Left renal cortex interstitium (tissue), 4 donors: ENCODE measurements around the gene COL23A1. TPM values are rescaled to one million over a fixed set of nuclear protein-coding genes. Genes with fewer than 3 reads are reported as not detected.

Source experiments
- DNase-seq, 4 donors: peaks; one replicate each; pipeline ENCODE4 v3.0.0-alpha.2; 2013; ENCODE audit warnings: low read depth in 4 of 4, low spot score in 2 of 4, missing footprints in 1 of 4
- polyA plus RNA-seq, 4 donors: library from polyadenylated mRNA; unstranded; fragments of 120-200 nt; gene quantifications; one replicate each; pipeline ENCODE4 v1.2.1, GENCODE V29; 2013; ENCODE audit not compliant: insufficient read length in 4 of 4

The COL23A1 gene
- polyA plus RNA-seq, 4 donors, result 4.4 to 8.8 (median 8.3) TPM

- DNase-seq, result no peak
Measured at GRCh38 chr5:178196281-178196812, 393.8 kb downstream of the COL23A1 start.

GRCh38 chr5:178194026-178194425, 396.2 kb downstream of the COL23A1 start:
- no peak for DNase-seq

DNA sequence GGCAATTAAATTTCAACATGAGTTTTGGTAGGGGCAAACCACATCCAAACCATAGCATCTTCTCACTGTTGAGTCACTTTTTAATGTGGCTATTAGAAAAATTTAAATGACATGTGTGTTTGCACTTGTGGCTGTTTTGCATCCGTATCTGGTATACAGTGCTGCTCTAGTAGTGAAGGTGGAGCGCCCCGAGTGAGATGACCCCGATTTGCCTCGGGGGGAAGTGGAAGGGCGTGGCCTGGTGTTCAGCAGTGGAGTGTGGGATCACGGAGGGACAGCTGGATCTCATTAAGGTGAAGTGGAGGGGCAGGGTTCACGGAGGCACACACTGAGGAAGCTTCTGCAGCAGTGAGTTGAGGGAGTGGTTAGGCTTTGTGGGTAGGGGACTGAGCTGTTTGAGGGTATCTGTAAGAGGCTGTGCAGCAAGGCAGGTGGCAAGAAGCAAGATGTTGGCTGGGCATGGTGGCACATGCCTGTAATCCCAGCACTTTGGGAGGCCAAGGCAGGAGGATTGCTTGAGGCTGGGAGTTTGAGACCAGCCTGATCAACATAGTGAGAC, 396.9 kb downstream of the COL23A1 start:
- no peak for DNase-seq

- DNase-seq, result no peak
Measured at GRCh38 chr5:178192787-178193186, 397.4 kb downstream of the COL23A1 start.

GRCh38 chr5:178192244-178192643, 397.9 kb downstream of the COL23A1 start:
- DNase-seq, result no peak

- no peak for DNase-seq
Measured at GRCh38 chr5:178191661-178192060, 398.5 kb downstream of the COL23A1 start.

GRCh38 chr5:178189433-178189832, 400.8 kb downstream of the COL23A1 start:
- no peak for DNase-seq

Other genes starting within 250 kb of the COL23A1 start
- 10 to 100 TPM; 54.3 to 72.5 (median 67.3) TPM for gene CLK4, start 36.7 kb upstream of the COL23A1 start, polyA plus RNA-seq
- 10 to 100 TPM; 19.7 to 24.5 (median 22.4) TPM for gene ZNF354A, start 140.3 kb upstream of the COL23A1 start, polyA plus RNA-seq